ENCODE measurements around the gene SERINC4.

The SERINC4 gene

GRCh38 chr15:43795997-43796396, 4.0 kb downstream of the SERINC4 start:
- DNase-seq, result no peak

GRCh38 chr15:43795197-43795596, 4.8 kb downstream of the SERINC4 start:
- no peak for DNase-seq

GRCh38 chr15:43794269-43795037, 5.6 kb downstream of the SERINC4 start:
- peak; percentile 64 for DNase-seq

- DNase-seq, result no peak
These were observed 6.4 kb downstream of the SERINC4 start for GRCh38 chr15:43793647-43794046.

- peak; percentile 43 for DNase-seq
These were observed 7.1 kb downstream of the SERINC4 start for GRCh38 chr15:43792761-43793476.

GRCh38 chr15:43791993-43792760, 7.8 kb downstream of the SERINC4 start, which contains the start of gene SERF2:
SERF2 (plus strand) TSS chr15:43792320; CDS start chr15:43792377, 57 bp downstream.
- DNase-seq, result peak; percentile 100

- no peak for DNase-seq
These were observed 10.6 kb downstream of the SERINC4 start for GRCh38 chr15:43789409-43789808.

- DNase-seq, result no peak
These were observed 21.0 kb downstream of the SERINC4 start for GRCh38 chr15:43779016-43779415.

- DNase-seq, result no peak
These were observed 22.6 kb downstream of the SERINC4 start for GRCh38 chr15:43777267-43777914.

GRCh38 chr15:43776718-43777266, 23.2 kb downstream of the SERINC4 start, which contains the start of gene ELL3:
ELL3 (minus strand) TSS chr15:43776966; CDS start chr15:43776901, 65 bp downstream.
- peak; percentile 84 for DNase-seq

GRCh38 chr15:43776101-43776717, 23.8 kb downstream of the SERINC4 start:
- peak; percentile 6 for DNase-seq

- DNase-seq, result peak; percentile 54
These were observed 24.5 kb downstream of the SERINC4 start for GRCh38 chr15:43775411-43775965.

- DNase-seq, result no peak
These were observed 26.0 kb downstream of the SERINC4 start for GRCh38 chr15:43774062-43774461.

GRCh38 chr15:43772624-43773023, 27.4 kb downstream of the SERINC4 start:
- DNase-seq, result no peak

GRCh38 chr15:43771816-43772215, 28.2 kb downstream of the SERINC4 start:
- DNase-seq, result no peak

GRCh38 chr15:43769584-43770228, 30.3 kb downstream of the SERINC4 start:
- DNase-seq, result peak; percentile 66

GRCh38 chr15:43763819-43764446, 36.1 kb downstream of the SERINC4 start:
- DNase-seq, result no peak

GRCh38 chr15:43762824-43763223, 37.2 kb downstream of the SERINC4 start:
- DNase-seq, result no peak

- no peak for DNase-seq
These were observed 48.1 kb downstream of the SERINC4 start for GRCh38 chr15:43751885-43752284.

- no peak for DNase-seq
These were observed 50.2 kb downstream of the SERINC4 start for GRCh38 chr15:43749690-43750345.

Data from EL (cell line).